Measurements from ENCODE around the gene MTHFD2L. TPM values are rescaled to one million over a fixed set of nuclear protein-coding genes. Genes with fewer than 3 reads are reported as not detected.

Gene MTHFD2L
- total RNA-seq, 1 experiment from 2014 or later, result 11.6 TPM

DNA sequence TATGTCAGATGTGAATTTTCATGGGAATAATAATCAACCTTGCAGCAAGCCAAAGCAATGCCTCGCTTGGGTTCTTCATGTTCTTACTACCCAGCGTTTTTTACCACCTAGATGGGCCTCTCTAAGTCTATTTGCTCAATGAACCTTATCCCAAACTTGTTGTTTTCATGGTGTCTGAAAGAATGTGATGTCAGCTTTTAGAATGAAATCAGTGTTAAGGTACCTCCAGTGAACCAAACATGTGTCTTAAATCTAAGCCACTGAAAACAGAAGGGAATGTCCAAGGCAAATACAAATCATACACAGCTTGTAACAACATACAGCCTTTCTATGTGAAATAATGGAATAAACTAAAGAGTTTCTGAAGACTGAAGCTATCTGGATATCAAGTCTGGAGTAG, 157.0 kb downstream of the MTHFD2L start:
- no peak overlapping the region for H4K5ac ChIP-seq (ENCODE audit: insufficient read length, low read depth, low read length)
- H3K4ac ChIP-seq (ENCODE audit: low read depth, low read length), result no peak overlapping the region
- no peak overlapping the region for H4K8ac ChIP-seq (replicated peaks; ENCODE audit: insufficient read length, low read depth, low read length)
- no peak overlapping the region for H2BK120ac ChIP-seq (ENCODE audit: low read depth, low read length, poor library complexity, severe bottlenecking)
- no peaks in the 10 kb centered on the region for H3K79me2 ChIP-seq (ENCODE audit: insufficient read depth, low read length)
- H3T11ph ChIP-seq (ENCODE audit: low read length), result no peak overlapping the region
- H3K27me3 ChIP-seq (ENCODE audit: insufficient read depth, low read length), result no peaks in the 10 kb centered on the region
- no peak for DNase-seq
- H2BK20ac ChIP-seq (ENCODE audit: low read depth, low read length, poor library complexity, severe bottlenecking), result no peak overlapping the region
- no peak overlapping the region for H2BK15ac ChIP-seq (ENCODE audit: low read depth, low read length)
- H3K9ac ChIP-seq (ENCODE audit: extremely low read depth, insufficient read length, low read length), result no peak overlapping the region
- H2BK12ac ChIP-seq (ENCODE audit: insufficient read length, low read depth, low read length), result no peak overlapping the region
- no peak overlapping the region for H3K4me3 Mint-ChIP-seq
- H3K23ac ChIP-seq (ENCODE audit: insufficient read length, low read depth, low read length), result no peak overlapping the region
- H3K27ac Mint-ChIP-seq, result no peak overlapping the region
- TF ChIP-seq, protein P1, sequence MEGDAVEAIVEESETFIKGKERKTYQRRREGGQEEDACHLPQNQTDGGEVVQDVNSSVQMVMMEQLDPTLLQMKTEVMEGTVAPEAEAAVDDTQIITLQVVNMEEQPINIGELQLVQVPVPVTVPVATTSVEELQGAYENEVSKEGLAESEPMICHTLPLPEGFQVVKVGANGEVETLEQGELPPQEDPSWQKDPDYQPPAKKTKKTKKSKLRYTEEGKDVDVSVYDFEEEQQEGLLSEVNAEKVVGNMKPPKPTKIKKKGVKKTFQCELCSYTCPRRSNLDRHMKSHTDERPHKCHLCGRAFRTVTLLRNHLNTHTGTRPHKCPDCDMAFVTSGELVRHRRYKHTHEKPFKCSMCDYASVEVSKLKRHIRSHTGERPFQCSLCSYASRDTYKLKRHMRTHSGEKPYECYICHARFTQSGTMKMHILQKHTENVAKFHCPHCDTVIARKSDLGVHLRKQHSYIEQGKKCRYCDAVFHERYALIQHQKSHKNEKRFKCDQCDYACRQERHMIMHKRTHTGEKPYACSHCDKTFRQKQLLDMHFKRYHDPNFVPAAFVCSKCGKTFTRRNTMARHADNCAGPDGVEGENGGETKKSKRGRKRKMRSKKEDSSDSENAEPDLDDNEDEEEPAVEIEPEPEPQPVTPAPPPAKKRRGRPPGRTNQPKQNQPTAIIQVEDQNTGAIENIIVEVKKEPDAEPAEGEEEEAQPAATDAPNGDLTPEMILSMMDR (conservative IDR thresholded peaks at IDR 0.05), result no peak
- no peak overlapping the region for H2BK5ac ChIP-seq (ENCODE audit: insufficient read length, low read length)
- H3K23me2 ChIP-seq (ENCODE audit: insufficient read length, low read depth, low read length, poor library complexity, severe bottlenecking), result no peaks in the 10 kb centered on the region
- H3K14ac ChIP-seq (ENCODE audit: insufficient read depth, low read length), result no peak overlapping the region
- no peaks in the 10 kb centered on the region for H3K79me1 ChIP-seq (ENCODE audit: insufficient read depth, low read depth, low read length, poor library complexity, severe bottlenecking)
- H2AK5ac ChIP-seq (ENCODE audit: insufficient read length, low read length), result no peak overlapping the region
- H3K9me3 Mint-ChIP-seq, result no peaks in the 10 kb centered on the region; a peak in 1 of 5 replicates
- no peak overlapping the region for H3K56ac ChIP-seq (ENCODE audit: insufficient read length, low read depth, low read length)
- H3K36me3 Mint-ChIP-seq (ENCODE audit: insufficient read depth in 1 of 3, low read depth in 3 of 3), result no peaks in the 10 kb centered on the region
- no peaks in the 10 kb centered on the region for H3K9me3 ChIP-seq (ENCODE audit: control insufficient read depth, low read depth, low read length)
- H4K20me1 ChIP-seq (ENCODE audit: control insufficient read depth, insufficient read depth, insufficient read length), result no peaks in the 10 kb centered on the region
- no peaks in the 10 kb centered on the region for H3K27me3 Mint-ChIP-seq (ENCODE audit: low read depth)
- H3K18ac ChIP-seq (ENCODE audit: insufficient read length, low read depth, low read length), result no peak overlapping the region
- peaks cover 2 to 3% of the 10 kb centered on the region in 2 experiments; a peak in 1 of 4 replicates for H3K4me1 Mint-ChIP-seq
- H3K4me2 ChIP-seq (ENCODE audit: insufficient read depth, insufficient read length, low read length), result no peak overlapping the region
- no peak overlapping the region for H3K27ac ChIP-seq (ENCODE audit: insufficient read length, low read depth, low read length)
- WGBS (ENCODE audit: extremely low coverage, insufficient read length, low lambda C conversion rate), result no CpG with 5 or more reads among the region's 2 CpGs
- H3K4me1 ChIP-seq (ENCODE audit: insufficient read depth, low read length), result no peaks in the 10 kb centered on the region
- H4K91ac ChIP-seq (ENCODE audit: insufficient read length, low read depth, low read length), result no peak overlapping the region
- H2AFZ ChIP-seq (ENCODE audit: low read length), result no peak overlapping the region

Measured in H9 (cell line).